ENCODE data around the gene LYSMD2.

DNA sequence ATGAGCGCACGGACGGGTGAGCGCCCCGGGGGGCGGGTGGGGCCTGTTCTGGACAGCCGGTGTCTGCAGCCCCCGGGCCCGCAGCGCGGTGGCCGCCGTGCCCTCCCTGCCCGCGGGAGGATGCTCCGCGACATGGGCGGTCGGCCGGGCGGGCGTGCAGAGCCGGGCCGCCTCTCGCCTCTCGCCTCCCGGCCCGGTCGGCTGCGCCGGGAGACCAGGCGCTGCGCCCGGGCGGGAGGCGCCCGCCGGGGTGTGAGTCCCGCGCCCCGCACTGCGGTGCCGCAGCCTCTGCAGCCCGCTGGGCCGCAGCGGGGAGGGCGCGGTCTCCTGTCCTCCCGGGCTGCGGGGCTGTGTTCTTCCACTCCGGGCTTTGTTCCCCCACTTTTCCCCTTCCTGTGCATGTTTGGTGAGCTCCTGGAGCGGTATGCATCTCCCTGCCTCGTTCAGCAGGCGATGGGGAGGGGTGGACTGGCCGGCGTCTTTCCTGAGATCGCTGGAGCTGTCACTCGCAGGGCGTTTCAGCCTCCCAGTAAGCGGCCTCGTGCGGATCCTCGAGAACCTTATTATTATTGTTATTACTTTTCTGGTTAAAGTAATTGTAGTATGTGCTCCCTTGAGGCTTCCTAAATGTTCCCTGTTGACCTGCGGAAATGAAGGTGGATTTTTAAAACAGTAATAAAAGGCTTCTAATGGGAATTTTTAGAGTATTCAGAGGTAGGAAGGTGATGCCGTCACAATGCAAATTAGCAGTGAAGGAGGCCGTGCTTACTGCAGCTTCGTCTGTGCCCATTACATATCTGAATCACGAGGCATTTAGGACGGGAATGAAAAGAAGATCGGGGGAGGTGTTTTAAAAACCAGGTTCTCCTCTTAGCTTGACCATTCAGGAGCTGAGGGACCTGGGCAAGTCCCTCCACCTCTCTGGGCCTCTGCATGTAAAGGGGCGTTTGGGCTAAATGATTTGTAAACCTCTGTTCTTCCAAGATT is 14.5 kb upstream of the LYSMD2 start:
- TF ChIP-seq, protein P1, sequence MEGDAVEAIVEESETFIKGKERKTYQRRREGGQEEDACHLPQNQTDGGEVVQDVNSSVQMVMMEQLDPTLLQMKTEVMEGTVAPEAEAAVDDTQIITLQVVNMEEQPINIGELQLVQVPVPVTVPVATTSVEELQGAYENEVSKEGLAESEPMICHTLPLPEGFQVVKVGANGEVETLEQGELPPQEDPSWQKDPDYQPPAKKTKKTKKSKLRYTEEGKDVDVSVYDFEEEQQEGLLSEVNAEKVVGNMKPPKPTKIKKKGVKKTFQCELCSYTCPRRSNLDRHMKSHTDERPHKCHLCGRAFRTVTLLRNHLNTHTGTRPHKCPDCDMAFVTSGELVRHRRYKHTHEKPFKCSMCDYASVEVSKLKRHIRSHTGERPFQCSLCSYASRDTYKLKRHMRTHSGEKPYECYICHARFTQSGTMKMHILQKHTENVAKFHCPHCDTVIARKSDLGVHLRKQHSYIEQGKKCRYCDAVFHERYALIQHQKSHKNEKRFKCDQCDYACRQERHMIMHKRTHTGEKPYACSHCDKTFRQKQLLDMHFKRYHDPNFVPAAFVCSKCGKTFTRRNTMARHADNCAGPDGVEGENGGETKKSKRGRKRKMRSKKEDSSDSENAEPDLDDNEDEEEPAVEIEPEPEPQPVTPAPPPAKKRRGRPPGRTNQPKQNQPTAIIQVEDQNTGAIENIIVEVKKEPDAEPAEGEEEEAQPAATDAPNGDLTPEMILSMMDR (IDR thresholded peaks at IDR 0.05): no peak
- TF ChIP-seq POLR2A (IDR thresholded peaks at IDR 0.05): no peak

All from thyroid gland (tissue), 4 donors.